Gastrocnemius medialis (tissue), 4 donors: ENCODE results near the gene NCS1.

Experiments
- CTCF ChIP-seq, 5 experiments: fragments of 450-650 bp in 3 of 5; fragments of 200-600 bp in 2 of 5; sonication (generic) in 2 of 5; IDR thresholded peaks in 4 of 5; conservative IDR thresholded peaks in 1 of 5; 1 replicate in 4 of 5; 2 replicates in 1 of 5; pipeline ENCODE4 v1.5.1; 2016 to 2019; ENCODE audit warnings: antibody characterized with exemption in 5 of 5, mild to moderate bottlenecking in 3 of 5, moderate library complexity in 3 of 5
- POLR2A ChIP-seq, 2 donors: fragments of 450-650 bp; IDR thresholded peaks; one replicate each; pipeline ENCODE4 v1.6.1; 2017; ENCODE audit warnings: antibody characterized with exemption in 2 of 2, mild to moderate bottlenecking in 2 of 2, moderate library complexity in 2 of 2

GRCh38 chr9:130232899-130233586 lies 60.8 kb downstream of the NCS1 start:
- TF ChIP-seq CTCF (IDR thresholded peaks at IDR 0.05 in 4 of 5, conservative IDR thresholded peaks at IDR 0.05 in 1 of 5) (no peak), POLR2A (IDR thresholded peaks at IDR 0.05) (no peak)
